HG03066 (cell line): ENCODE data around the gene DDX52.

Experiments used
- ATAC-seq: cut with Tn5 transposase; IDR thresholded peaks from one replicate; pipeline ENCODE4 v1.9.1; 2021; ENCODE audit warnings: low read depth; ENCODE audit not compliant: unreplicated experiment

Gene DDX52

GRCh38 chr17:37592291-37592690 is 51.0 kb downstream of the DDX52 start:
- ATAC-seq, result no peak

- ATAC-seq, result no peak
These were observed 58.2 kb downstream of the DDX52 start for GRCh38 chr17:37585066-37585465.

- ATAC-seq, result no peak
These were observed 67.0 kb downstream of the DDX52 start for GRCh38 chr17:37576281-37576680.

GRCh38 chr17:37574427-37574826 is 68.8 kb downstream of the DDX52 start:
- ATAC-seq, result no peak

GRCh38 chr17:37571674-37572073 is 71.6 kb downstream of the DDX52 start:
- no peak for ATAC-seq

GRCh38 chr17:37570527-37571093 is 72.6 kb downstream of the DDX52 start:
- ATAC-seq, result no peak

GRCh38 chr17:37568350-37569053 is 74.7 kb downstream of the DDX52 start:
- no peak for ATAC-seq

- ATAC-seq, result no peak
These were observed 75.7 kb downstream of the DDX52 start for GRCh38 chr17:37567538-37567937.

GRCh38 chr17:37567137-37567536 is 76.1 kb downstream of the DDX52 start:
- ATAC-seq, result no peak

- no peak for ATAC-seq
These were observed 79.0 kb downstream of the DDX52 start for GRCh38 chr17:37564252-37564651.

- ATAC-seq, result no peak
These were observed 81.1 kb downstream of the DDX52 start for GRCh38 chr17:37562016-37562745.
